PC-3 (cell line): Measurements from ENCODE around the gene SPEF2. TPM values are rescaled to one million over a fixed set of nuclear protein-coding genes. Genes with fewer than 3 reads are reported as not detected.

ENCODE experiments used
- ATAC-seq: fragments of 200-7000 bp; cut with Tn5 transposase; 2 replicates; pipeline ENCODE4 v1.9.1; 2020; ENCODE audit warnings: mild to moderate bottlenecking, moderate library complexity
- BruUV-seq: library from RNA; stranded (reverse); fragments of 400-500 nt; replicated peaks from 2 replicates; lab custom pipeline; 2021; lab: Mats Ljungman, UMichigan
- CTCF ChIA-PET: fragments of 300-600 bp; sonication (Branson Sonifier 250); formaldehyde crosslinking; loops from one replicate; lab custom pipeline; 2022; ENCODE audit warnings: antibody characterized with exemption; lab: Charles Lee
- POLR2A ChIA-PET: fragments of 300-600 bp; sonication (Branson Sonifier 250); formaldehyde crosslinking; loops from one replicate; lab custom pipeline; 2022; ENCODE audit warnings: antibody characterized with exemption; ENCODE audit not compliant: unreplicated experiment; lab: Charles Lee
- DNase-seq: peaks from one replicate; pipeline ENCODE4 v3.0.0-alpha.2; 2015
- H2AFZ ChIP-seq: fragments of 300-600 bp; sonication (generic); 2 replicates; pipeline ENCODE4 v1.6.0; 2016; ENCODE audit warnings: antibody characterized with exemption, low read length
- H3F3A ChIP-seq: fragments of 300-600 bp; sonication (generic); one replicate; pipeline ENCODE4 v1.6.0; 2017; ENCODE audit warnings: antibody characterized with exemption, low read length, control low read depth, mild to moderate bottlenecking; ENCODE audit not compliant: unreplicated experiment
- H3K27ac ChIP-seq: fragments of 300-600 bp; sonication (generic); 2 replicates; pipeline ENCODE4 v1.5.1; 2016; ENCODE audit warnings: mild to moderate bottlenecking, low read length
- H3K27me3 ChIP-seq: fragments of 300-600 bp; sonication (generic); 2 replicates; pipeline ENCODE4 v1.6.1; 2016; ENCODE audit warnings: low read length, mixed read lengths
- H3K36me3 ChIP-seq: fragments of 300-600 bp; sonication (generic); 2 replicates; pipeline ENCODE4 v1.6.1; 2016; ENCODE audit warnings: low read depth, mixed run types, low read length, mixed read lengths
- H3K4me1 ChIP-seq: fragments of 300-600 bp; sonication (generic); 2 replicates; pipeline ENCODE4 v1.5.1; 2016; ENCODE audit warnings: low read length; ENCODE audit not compliant: insufficient read depth
- H3K4me2 ChIP-seq: fragments of 300-600 bp; sonication (generic); 2 replicates; pipeline ENCODE4 v1.6.0; 2016; ENCODE audit warnings: low read length
- H3K4me3 ChIP-seq: fragments of 300-600 bp; sonication (generic); 2 replicates; pipeline ENCODE4 v1.5.1; 2016; ENCODE audit warnings: mild to moderate bottlenecking, low read length, mixed read lengths
- H3K79me2 ChIP-seq: fragments of 300-600 bp; sonication (generic); 2 replicates; pipeline ENCODE4 v1.6.1; 2017; ENCODE audit warnings: low read length, mixed read lengths
- H3K9ac ChIP-seq: fragments of 300-600 bp; sonication (generic); 2 replicates; pipeline ENCODE4 v1.6.0; 2016; ENCODE audit warnings: mild to moderate bottlenecking, low read length
- H3K9me2 ChIP-seq: fragments of 300-600 bp; sonication (generic); replicated peaks from 2 replicates; pipeline ENCODE4 v1.6.1; 2016; ENCODE audit warnings: mixed run types, low read length, mixed read lengths
- H3K9me3 ChIP-seq: fragments of 300-600 bp; sonication (generic); 2 replicates; pipeline ENCODE4 v1.6.1; 2016; ENCODE audit warnings: low read length, mixed read lengths
- H4K20me1 ChIP-seq: fragments of 300-600 bp; sonication (generic); 2 replicates; pipeline ENCODE4 v1.6.1; 2016; ENCODE audit warnings: low read length, mixed read lengths
- EZH2 ChIP-seq: fragments of 300-600 bp; sonication (generic); IDR thresholded peaks from one replicate; pipeline ENCODE4 v1.6.1; 2017; ENCODE audit warnings: antibody characterized with exemption, mild to moderate bottlenecking, low read length; ENCODE audit not compliant: unreplicated experiment
- EZH2phosphoT487 ChIP-seq: fragments of 300-600 bp; sonication (generic); IDR thresholded peaks from 2 replicates; pipeline ENCODE4 v1.6.1; 2018; ENCODE audit warnings: mild to moderate bottlenecking, antibody characterized with exemption, low read length, borderline replicate concordance
- intact Hi-C: fragments of 100-400 bp; cut with micrococcal nuclease; formaldehyde crosslinking; loops from 2 replicates; pipeline ENCODE4 v1.9.0; 2023
- total RNA-seq: library from RNA; depleted of rRNA; stranded (reverse); fragments of >200 nt; gene quantifications from 2 replicates; pipeline ENCODE4 v1.2.3, GENCODE V29; 2014
- TF ChIP-seq, protein P1 (sequence below): fragments of 300-600 bp; sonication (generic); conservative IDR thresholded peaks from 2 replicates; pipeline ENCODE4 v1.5.1; 2017; ENCODE audit warnings: antibody characterized with exemption, low read depth, mild to moderate bottlenecking, low read length

The SPEF2 gene
- total RNA-seq, 1 experiment from 2014 or later = 2.3 TPM

- BruUV-seq = no TSS peak
- ChIA-PET POLR2A (no interaction called here), CTCF (no interaction called here)
- H3K27ac ChIP-seq = no peak overlapping the region
- H2AFZ ChIP-seq = no peak overlapping the region
- H3K27me3 ChIP-seq = no peaks in the 10 kb centered on the region
- H3K4me3 ChIP-seq = no peak overlapping the region
- no peaks in the 10 kb centered on the region for H3F3A ChIP-seq
- H3K9ac ChIP-seq = no peak overlapping the region
- no peaks in the 10 kb centered on the region for H4K20me1 ChIP-seq
- H3K9me3 ChIP-seq = no peaks in the 10 kb centered on the region
- no peaks in the 10 kb centered on the region for H3K9me2 ChIP-seq
- ATAC-seq (no peak), DNase-seq (no peak)
- no peak for TF ChIP-seq EZH2
- TF ChIP-seq, protein P1, sequence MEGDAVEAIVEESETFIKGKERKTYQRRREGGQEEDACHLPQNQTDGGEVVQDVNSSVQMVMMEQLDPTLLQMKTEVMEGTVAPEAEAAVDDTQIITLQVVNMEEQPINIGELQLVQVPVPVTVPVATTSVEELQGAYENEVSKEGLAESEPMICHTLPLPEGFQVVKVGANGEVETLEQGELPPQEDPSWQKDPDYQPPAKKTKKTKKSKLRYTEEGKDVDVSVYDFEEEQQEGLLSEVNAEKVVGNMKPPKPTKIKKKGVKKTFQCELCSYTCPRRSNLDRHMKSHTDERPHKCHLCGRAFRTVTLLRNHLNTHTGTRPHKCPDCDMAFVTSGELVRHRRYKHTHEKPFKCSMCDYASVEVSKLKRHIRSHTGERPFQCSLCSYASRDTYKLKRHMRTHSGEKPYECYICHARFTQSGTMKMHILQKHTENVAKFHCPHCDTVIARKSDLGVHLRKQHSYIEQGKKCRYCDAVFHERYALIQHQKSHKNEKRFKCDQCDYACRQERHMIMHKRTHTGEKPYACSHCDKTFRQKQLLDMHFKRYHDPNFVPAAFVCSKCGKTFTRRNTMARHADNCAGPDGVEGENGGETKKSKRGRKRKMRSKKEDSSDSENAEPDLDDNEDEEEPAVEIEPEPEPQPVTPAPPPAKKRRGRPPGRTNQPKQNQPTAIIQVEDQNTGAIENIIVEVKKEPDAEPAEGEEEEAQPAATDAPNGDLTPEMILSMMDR = no peak
- TF ChIP-seq EZH2phosphoT487 = no peak
- no peaks in the 10 kb centered on the region for H3K79me2 ChIP-seq
- H3K4me1 ChIP-seq = peaks cover 5% of the 10 kb centered on the region
- H3K36me3 ChIP-seq = no peaks in the 10 kb centered on the region
- H3K4me2 ChIP-seq = no peak overlapping the region
- intact Hi-C loops = no loop called here
Observed at GRCh38 chr5:35735718-35736117, 118.1 kb downstream of the SPEF2 start.

DNA sequence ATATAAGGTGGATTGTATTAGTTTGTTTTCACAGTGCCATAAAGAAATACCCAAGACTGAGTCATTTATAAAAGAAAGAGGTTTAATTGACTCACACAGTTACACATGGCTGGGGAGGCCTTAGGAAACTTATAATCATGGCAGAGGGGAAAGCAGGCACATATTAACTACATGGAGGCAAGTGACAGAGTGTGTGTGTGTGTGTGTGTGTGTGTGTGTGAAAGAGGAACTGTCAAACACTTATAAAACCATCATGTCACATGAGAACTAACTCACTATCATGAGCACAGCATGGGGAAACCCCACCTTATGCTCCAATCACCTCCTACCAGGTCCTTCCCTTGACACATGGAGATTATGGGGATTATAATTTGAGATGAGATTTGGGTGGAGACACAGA, 118.6 kb downstream of the SPEF2 start:
- BruUV-seq = no TSS peak
- Histone ChIP-seq H3K4me3 (no peak overlapping the region), H3F3A (no peaks in the 10 kb centered on the region), H3K4me1 (peaks cover 10% of the 10 kb centered on the region), H2AFZ (no peak overlapping the region), H3K9me3 (no peaks in the 10 kb centered on the region), H3K27ac (no peak overlapping the region), H3K9me2 (no peaks in the 10 kb centered on the region), H3K36me3 (no peaks in the 10 kb centered on the region), H3K9ac (no peak overlapping the region), H4K20me1 (no peaks in the 10 kb centered on the region), H3K79me2 (no peaks in the 10 kb centered on the region), H3K4me2 (no peak overlapping the region), H3K27me3 (no peaks in the 10 kb centered on the region)
- DNase-seq = peak; percentile 45
- intact Hi-C loops = no loop called here
- ChIA-PET CTCF (no interaction called here), POLR2A (no interaction called here)
- TF ChIP-seq EZH2 (no peak), EZH2phosphoT487 (no peak)
- TF ChIP-seq, protein P1 = no peak
- ATAC-seq = peak; percentile 70

GRCh38 chr5:35741126-35741716, 123.6 kb downstream of the SPEF2 start:
- ATAC-seq (peak; percentile 62), DNase-seq (peak; percentile 65)
- BruUV-seq = TSS peak; percentile 87
- peak overlapping the region; percentile 7; the same call in 1 of the 2 replicates for H3K4me3 ChIP-seq
- POLR2A ChIA-PET = interaction anchor here (0.7 kb wide), 1 partner anchor 110 kb away, joined by 3 read pairs; no protein-coding TSS in a partner anchor
- TF ChIP-seq, protein P1 = no peak
- no peak for TF ChIP-seq EZH2
- no peak for TF ChIP-seq EZH2phosphoT487
- peak overlapping the region; percentile 6; the same call in 1 of the 2 replicates for H2AFZ ChIP-seq
- no peaks in the 10 kb centered on the region for H3K9me3 ChIP-seq
- H3K9me2 ChIP-seq = no peaks in the 10 kb centered on the region
- H3K79me2 ChIP-seq = no peaks in the 10 kb centered on the region
- peak overlapping the region; percentile 66 for H3K4me2 ChIP-seq
- peaks cover 23% of the 10 kb centered on the region for H3K4me1 ChIP-seq
- H3K9ac ChIP-seq = peak overlapping the region; percentile 47
- CTCF ChIA-PET = no interaction called here
- H3K27me3 ChIP-seq = no peaks in the 10 kb centered on the region
- H4K20me1 ChIP-seq = no peaks in the 10 kb centered on the region
- peak overlapping the region; percentile 90 for H3K27ac ChIP-seq
- no peaks in the 10 kb centered on the region for H3F3A ChIP-seq
- intact Hi-C loops = loop anchor here (1.0 to 10.0 kb wide), 3 partner anchors 27 to 116 kb away; partner anchors contain the start of gene IL7R
- H3K36me3 ChIP-seq = no peaks in the 10 kb centered on the region
